IPS-18c (cell line): ENCODE results near the gene EGFR.

Experiments used
- H3K4me3 ChIP-seq: 2 replicates; pipeline ENCODE4 v1.7.0; 2013; ENCODE audit warnings: low read depth, mild to moderate bottlenecking, low read length, moderate library complexity; ENCODE audit not compliant: insufficient read depth
- H3K9me3 ChIP-seq: one replicate; pipeline ENCODE4 v1.6.1; 2013; ENCODE audit warnings: mild to moderate bottlenecking, low read length, moderate library complexity; ENCODE audit not compliant: control insufficient read depth, insufficient read depth

The EGFR gene

DNA sequence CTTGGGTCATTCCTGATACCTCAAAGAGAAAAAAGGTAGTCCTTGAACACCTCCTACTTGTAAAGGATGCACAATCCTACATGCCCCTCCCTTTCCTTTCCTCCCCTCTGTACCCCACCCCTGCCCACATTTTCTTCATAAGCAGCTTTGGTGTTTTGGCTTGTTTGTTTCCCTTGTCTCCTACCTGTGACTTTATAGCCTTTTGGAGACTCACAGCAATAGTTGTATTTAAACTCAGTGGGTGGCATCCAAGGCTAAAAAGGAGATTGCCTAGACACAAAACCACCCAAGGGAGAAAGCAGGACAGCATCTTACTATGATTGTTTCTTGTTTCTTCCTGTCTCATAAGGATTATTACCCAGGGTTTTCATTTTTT lies 63.4 kb downstream of the EGFR start:
- H3K9me3 ChIP-seq = peaks cover 6% of the 10 kb centered on the region
- no peak overlapping the region for H3K4me3 ChIP-seq

GRCh38 chr7:55083206-55083605 lies 64.4 kb downstream of the EGFR start:
- Histone ChIP-seq H3K9me3 (peaks cover 6% of the 10 kb centered on the region), H3K4me3 (no peak overlapping the region)

DNA sequence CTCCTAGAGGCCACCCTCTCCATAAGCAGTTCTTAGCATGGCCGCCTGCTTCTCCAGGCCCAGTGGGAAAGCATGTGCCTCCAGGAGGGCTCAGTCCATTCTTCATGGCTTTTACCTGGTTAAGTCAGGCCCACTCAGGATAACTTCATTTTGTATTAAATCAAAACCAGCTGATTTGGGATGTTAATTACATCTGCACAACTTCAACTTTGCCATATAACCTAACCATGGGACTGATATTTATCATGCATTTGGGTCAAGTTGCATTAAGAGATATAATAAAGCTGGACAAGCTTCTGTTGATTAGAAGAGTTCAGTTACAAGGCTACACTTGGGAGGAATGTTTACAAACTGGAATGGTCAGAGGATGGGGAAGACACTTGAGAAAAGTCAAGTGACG lies 65.5 kb downstream of the EGFR start:
- Histone ChIP-seq H3K9me3 (peaks cover 6% of the 10 kb centered on the region), H3K4me3 (no peak overlapping the region)

DNA sequence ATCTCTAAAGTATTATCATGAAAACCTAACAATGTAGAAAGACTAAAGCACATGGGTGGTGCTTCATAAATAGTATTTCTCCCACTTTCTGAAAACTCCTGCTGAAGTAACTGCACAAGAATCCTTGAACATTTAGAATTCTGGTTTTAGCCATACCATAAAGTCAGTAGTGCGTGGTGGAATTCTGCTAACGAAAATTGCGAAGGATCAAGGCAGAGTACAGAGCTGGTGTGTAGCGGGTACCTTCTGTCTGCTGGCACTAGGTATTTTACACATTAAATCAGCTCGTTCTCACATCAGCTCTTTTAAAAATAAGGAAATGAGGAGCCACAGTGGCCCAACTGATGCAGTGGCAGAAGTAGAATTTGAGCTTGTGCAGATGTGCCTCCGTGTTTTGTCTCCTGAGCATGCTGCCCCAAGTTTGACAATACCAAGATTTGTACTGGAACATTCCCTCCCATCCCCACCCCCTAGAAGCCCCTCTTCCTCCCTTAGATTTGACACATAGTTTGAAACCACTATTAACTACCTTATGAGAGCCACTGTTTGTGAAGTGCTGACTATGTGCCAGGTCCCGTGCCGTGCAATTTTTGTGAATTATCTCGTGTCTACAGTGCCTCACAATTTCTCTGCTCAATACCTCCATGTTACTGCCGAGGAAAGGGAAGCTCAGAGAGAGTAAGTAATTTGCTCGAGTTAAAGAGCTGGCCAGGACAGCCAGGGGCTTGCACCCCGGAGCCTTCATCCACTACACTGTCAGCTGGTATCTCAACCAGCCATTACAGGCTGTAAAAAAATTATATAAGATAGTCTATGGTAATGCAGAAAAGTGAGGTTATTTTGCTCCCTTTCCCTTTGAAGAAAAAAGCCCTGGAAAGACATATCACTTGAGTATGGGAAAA lies 66.9 kb downstream of the EGFR start:
- H3K9me3 ChIP-seq = peaks cover 6% of the 10 kb centered on the region
- no peak overlapping the region for H3K4me3 ChIP-seq

- no peak overlapping the region for H3K4me3 ChIP-seq
- H3K9me3 ChIP-seq = peaks cover 6% of the 10 kb centered on the region
Observed at GRCh38 chr7:55086413-55087201, 67.8 kb downstream of the EGFR start.

- Histone ChIP-seq H3K4me3 (no peak overlapping the region), H3K9me3 (peaks cover 6% of the 10 kb centered on the region)
Observed at GRCh38 chr7:55087521-55087961, 68.7 kb downstream of the EGFR start.

DNA sequence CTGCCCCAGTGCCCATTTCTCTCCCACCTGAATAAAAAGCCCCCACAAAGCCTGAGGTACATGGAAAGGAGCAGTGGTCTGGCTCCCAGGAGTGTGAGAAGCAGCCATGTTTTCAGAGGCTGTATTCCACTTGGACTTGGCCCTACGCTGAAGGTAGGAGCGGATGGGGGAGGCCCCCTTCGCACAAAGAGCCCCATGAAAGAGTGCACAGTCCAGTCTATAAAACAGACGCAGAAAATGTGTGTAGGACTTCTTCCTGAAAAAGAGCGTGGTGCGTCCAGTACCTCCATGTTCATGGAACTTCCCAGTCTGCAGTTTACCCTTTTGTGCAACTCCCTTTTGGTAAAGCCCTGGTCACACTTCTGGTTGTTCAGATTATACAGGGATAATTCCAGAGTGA lies 69.3 kb downstream of the EGFR start:
- Histone ChIP-seq H3K9me3 (peaks cover 6% of the 10 kb centered on the region), H3K4me3 (no peak overlapping the region)

- Histone ChIP-seq H3K9me3 (peaks cover 6% of the 10 kb centered on the region), H3K4me3 (no peak overlapping the region)
Observed at GRCh38 chr7:55088620-55089019, 69.8 kb downstream of the EGFR start.

DNA sequence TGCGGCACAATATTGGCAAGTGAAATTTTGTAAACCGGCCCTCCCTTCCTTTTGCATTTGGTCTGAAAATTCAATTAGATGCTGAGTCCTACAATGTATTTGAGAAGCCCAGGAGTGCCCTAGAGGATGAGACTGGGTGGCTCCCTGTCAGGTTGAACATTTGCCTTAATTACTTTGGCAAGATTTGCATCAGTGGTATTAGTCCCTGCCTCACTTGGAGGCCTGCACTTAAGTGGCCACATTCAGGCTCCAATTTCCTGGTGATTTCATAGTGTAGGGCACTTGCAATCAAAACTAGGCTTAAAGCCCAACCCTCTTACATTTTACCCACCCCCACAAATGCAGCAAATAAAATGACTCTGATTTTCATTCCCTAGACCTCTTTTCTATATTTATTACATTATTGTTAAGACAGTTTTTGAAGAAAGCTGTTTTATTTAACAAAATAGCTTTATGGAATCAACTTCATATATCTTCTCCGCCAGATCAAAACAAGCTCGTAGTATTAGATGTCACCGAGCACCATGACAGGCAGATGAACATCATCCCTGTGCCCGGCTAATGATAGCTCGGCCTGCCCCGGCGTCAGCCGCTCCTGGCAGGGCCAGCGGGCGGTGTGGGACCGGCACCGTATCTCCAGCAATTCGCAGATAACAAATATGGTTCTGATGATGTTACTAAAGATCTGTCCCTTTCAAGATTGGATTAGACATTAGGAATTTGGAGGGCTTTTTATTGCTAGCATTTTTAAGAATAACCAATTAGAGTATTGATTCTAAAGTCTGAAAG lies 73.6 kb downstream of the EGFR start:
- no peak overlapping the region for H3K4me3 ChIP-seq
- no peaks in the 10 kb centered on the region for H3K9me3 ChIP-seq

DNA sequence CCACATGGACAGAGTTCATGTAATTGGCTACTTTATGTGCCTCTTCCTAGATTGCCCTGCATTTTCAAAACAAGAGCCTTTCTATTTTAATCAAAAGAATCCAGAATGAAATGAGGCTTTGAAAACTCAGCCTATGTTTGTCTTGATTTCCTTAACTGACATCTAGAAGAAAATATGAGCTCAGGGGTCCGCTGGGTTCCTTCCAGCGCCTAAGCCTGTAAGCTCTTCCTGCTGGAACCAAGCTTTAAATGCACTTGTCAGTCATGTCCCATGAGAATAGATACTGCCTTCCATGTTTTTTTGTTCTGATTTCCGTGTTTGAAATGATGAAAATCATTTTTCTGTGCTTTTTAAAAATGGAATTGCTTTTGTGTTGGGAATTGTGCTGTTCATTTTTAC lies 74.2 kb downstream of the EGFR start:
- no peak overlapping the region for H3K4me3 ChIP-seq
- H3K9me3 ChIP-seq = no peaks in the 10 kb centered on the region

DNA sequence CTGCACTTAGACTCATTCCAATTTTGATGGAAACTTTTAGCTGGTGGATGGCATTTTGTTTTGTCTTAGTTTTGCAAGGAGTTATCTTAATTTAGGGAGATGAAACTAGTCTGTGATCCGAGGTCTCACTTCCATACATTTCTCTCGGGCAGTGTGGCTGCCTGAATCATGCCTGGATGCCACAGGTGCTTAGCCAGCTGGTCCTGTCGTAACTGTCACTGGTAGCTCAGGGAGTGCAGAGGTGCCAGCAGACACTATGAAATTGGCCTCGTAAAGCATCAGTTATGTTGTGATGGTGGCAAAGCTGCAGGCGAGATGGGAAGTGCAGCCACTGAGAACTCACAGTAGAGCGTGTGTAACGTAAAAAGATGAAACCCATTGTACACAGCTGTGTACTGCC lies 74.9 kb downstream of the EGFR start:
- Histone ChIP-seq H3K4me3 (no peak overlapping the region), H3K9me3 (no peaks in the 10 kb centered on the region)

DNA sequence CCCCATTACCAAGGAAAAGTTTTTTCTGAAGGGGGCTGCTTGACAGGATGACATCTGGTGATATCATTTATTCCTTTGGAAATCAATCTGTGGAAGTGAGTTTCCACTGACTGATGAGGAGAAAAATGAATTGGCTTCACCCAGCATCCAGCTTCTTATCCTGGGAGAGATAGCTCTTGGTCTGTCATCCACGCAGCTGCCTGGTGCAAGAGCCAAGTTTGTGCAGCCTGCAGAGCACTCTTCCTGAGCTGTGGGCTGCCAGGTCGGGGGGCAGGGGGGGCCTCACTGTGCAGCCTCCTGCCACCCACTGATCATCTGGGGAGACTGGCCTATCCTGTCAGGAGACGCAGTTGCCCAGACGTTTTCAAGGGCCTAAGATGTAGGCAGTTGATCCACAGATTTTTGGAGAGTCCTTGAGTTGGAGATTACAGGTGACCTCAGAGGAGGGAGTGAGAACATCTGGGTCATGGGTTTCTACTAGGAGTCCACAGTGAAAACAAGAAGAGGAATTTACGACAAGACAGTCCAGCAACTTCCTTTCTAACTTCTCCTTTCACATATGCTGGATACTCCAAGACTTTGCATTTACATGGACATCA lies 75.4 kb downstream of the EGFR start:
- H3K9me3 ChIP-seq = no peaks in the 10 kb centered on the region

GRCh38 chr7:55095672-55096071 lies 76.9 kb downstream of the EGFR start:
- H3K4me3 ChIP-seq = no peak overlapping the region
- H3K9me3 ChIP-seq = no peaks in the 10 kb centered on the region

More for the DNA sequence above, 75.4 kb downstream of the EGFR start:
- no peak overlapping the region for H3K4me3 ChIP-seq

- Histone ChIP-seq H3K4me3 (no peak overlapping the region), H3K9me3 (no peaks in the 10 kb centered on the region)
Observed at GRCh38 chr7:55096323-55096722, 77.5 kb downstream of the EGFR start.

DNA sequence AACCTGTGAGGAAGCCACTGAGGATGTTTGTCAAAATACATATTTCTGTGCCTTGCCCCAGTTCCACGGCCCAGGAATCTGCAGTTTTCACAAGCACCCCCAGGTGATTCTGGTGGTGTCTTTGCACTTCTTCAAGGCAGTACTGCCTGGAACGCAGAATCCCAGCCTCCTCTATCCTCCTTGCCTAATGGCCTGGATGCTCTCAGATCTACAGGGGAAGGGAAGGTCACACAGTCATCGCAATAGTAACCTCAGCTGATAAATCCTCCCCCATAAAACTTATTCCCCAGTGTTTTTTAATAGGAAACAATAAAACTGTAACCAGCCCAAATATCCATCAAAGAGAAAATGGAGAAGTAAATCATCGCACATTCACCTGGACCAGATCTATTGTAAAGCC lies 78.3 kb downstream of the EGFR start:
- no peaks in the 10 kb centered on the region for H3K9me3 ChIP-seq
- H3K4me3 ChIP-seq = no peak overlapping the region

DNA sequence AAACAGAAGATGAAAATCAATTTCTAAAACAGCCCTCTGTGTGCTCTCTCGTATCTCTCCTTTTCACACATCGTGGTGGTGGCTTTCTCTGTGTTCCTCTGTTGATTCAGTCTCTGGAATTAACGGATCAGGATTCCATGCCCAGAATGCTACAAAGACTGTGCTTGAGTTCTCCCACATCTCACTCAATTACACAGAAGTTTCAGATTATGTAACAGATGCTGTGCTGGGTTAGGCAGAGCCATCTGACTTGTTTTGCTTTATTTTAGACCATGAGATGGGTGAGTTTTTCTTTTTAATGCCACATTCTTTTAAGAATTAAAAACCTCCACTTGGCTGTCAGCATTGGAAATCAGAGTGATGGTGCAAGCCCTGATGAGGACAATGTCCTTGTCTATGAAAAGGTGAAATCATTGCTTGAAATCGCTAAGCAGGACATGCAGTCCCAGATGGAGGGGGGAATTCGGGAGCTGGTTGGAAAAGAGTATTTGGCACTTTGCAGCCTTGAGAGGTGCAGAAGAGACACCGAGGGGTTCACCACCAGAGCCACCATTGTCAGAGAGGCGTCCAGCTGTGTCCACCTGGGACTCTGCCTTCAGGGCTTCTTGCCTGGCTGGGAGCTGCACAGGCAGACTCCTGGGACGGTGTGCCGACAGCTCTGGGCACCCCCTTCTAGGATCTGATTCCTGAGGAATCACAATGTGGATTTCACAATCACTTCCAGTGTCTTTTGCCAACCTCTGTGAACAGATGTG lies 80.4 kb downstream of the EGFR start:
- Histone ChIP-seq H3K9me3 (no peaks in the 10 kb centered on the region), H3K4me3 (no peak overlapping the region)
